Subcutaneous abdominal adipose tissue (tissue), 5 donors: ENCODE data around the gene BRI3BP.

Experiments
- H3K27ac ChIP-seq: one replicate; pipeline ENCODE4 v1.7.0; 2013; ENCODE audit warnings: low read depth, mild to moderate bottlenecking, inconsistent platforms, low read length, moderate library complexity
- H3K27me3 ChIP-seq, 5 donors: one replicate each; pipeline ENCODE4 v1.7.0; 2013; ENCODE audit warnings: low read length in 5 of 5, inconsistent platforms in 1 of 5; ENCODE audit not compliant: control insufficient read depth in 5 of 5, insufficient read depth in 4 of 5
- H3K36me3 ChIP-seq, 5 donors: one replicate each; pipeline ENCODE4 v1.7.0; 2013; ENCODE audit warnings: low read length in 5 of 5; ENCODE audit not compliant: control insufficient read depth in 5 of 5, insufficient read depth in 5 of 5
- H3K4me1 ChIP-seq, 5 donors: one replicate each; pipeline ENCODE4 v1.7.0; 2013; ENCODE audit warnings: low read length in 5 of 5, mild to moderate bottlenecking in 3 of 5, moderate library complexity in 1 of 5; ENCODE audit not compliant: control insufficient read depth in 5 of 5, insufficient read depth in 5 of 5
- H3K4me3 ChIP-seq, 5 donors: one replicate each; pipeline ENCODE4 v1.7.0; 2013; ENCODE audit warnings: low read length in 5 of 5, low read depth in 1 of 5
- H3K9ac ChIP-seq, 5 donors: one replicate each; pipeline ENCODE4 v1.7.0; 2013; ENCODE audit warnings: low read length in 5 of 5, mild to moderate bottlenecking in 4 of 5, moderate library complexity in 3 of 5
- H3K9me3 ChIP-seq, 5 donors: one replicate each; pipeline ENCODE4 v1.7.0; 2013; ENCODE audit warnings: low read length in 5 of 5; ENCODE audit not compliant: control insufficient read depth in 5 of 5
- donor health status: healthy.
- donor health status: healthy.
- donor health status: healthy.
- donor health status: healthy.
- donor health status: healthy.

Gene BRI3BP

DNA sequence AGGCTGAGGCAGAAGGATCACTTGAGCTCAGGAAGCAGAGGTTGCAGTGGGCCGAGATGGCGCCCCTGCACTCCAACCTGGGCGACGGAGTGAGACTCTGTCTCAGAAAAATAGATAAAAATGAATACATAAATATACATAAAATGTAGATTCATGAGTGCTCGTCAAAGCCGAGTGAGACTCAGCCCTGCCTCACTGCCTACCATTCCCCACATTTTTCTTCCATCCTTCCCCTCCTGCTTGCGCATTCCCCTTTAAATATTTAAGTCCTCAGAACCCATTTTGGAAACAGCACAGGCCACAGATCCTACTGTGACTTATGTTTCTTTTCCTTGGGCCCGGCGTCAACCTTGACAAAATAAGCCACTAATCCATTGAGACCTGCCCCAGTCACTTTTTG is 39.8 kb downstream of the BRI3BP start:
- H3K4me1 ChIP-seq = no peaks in the 10 kb centered on the region
- H3K9me3 ChIP-seq = peaks cover 0 to 5% (median 0%) of the 10 kb centered on the region in 5 donors
- H3K27ac ChIP-seq = no peak overlapping the region
- H3K9ac ChIP-seq = no peak overlapping the region
- no peak overlapping the region for H3K4me3 ChIP-seq
- no peaks in the 10 kb centered on the region for H3K27me3 ChIP-seq
- H3K36me3 ChIP-seq = no peaks in the 10 kb centered on the region

DNA sequence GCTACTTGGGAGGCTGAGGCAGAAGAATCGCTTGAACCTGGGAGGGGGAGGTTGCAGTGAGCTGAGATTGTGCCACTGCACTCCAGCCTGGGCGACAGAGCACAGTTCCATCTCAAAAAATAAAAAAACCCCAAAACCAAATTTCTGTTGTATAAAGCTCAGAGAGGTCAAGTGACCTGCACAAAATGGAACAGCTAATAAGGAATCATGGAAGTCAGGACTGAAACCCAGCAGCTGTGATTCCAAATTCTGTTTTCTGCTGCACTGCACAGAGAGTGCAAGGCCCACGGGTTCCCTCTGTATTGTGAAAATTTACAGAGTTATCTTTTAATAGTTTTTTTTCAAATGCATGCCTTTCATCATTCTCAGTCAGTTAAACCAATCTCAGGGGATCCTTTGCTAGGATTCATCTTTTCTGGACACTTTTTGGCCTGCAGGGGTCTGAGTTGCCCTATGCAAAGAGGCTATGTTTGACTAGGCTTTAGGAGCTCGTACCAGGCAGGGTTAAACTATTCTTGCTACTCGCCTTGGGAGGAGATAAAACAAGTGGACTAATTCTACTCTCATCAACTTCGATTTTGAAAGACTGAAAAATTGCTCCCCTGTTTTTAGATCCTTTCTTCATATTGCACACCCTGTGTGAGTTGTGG is 45.7 kb downstream of the BRI3BP start:
- H3K4me3 ChIP-seq = no peak overlapping the region
- H3K27me3 ChIP-seq = no peaks in the 10 kb centered on the region
- H3K9ac ChIP-seq = no peak overlapping the region

DNA sequence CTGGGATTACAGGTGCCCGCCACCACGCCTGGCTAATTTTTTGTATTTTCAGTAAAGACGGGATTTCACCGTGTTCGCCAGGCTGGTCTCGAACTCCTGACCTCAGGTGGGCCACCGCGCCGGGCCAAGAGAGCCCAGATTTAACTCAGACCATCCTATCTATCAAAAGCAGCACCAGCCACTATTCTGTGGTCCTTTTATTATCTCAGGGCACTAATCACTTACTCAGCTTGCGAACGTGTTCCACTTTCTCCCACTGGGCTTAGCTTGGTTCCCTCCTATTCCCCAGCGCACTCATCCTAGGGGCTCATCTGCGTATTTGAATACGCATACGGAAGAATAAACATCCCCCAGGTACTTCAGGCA is 55.6 kb downstream of the BRI3BP start:
- Histone ChIP-seq H3K36me3 (no peaks in the 10 kb centered on the region), H3K4me1 (peaks cover 2 to 14% (median 12%) of the 10 kb centered on the region in 5 donors), H3K9me3 (no peaks in the 10 kb centered on the region), H3K27me3 (no peaks in the 10 kb centered on the region), H3K4me3 (peak overlapping the region; percentile 65 to 88 (median 74)), H3K9ac (peak overlapping the region in 4 of 5 donors; percentile 43 to 80 (median 58)), H3K27ac (no peak overlapping the region)

More for the DNA sequence above, 45.7 kb downstream of the BRI3BP start:
- H3K4me1 ChIP-seq = peaks cover 0 to 4% (median 0%) of the 10 kb centered on the region in 5 donors
- peaks cover 0 to 5% (median 0%) of the 10 kb centered on the region in 5 donors for H3K9me3 ChIP-seq
- H3K36me3 ChIP-seq = no peaks in the 10 kb centered on the region
- no peak overlapping the region for H3K27ac ChIP-seq

- Histone ChIP-seq H3K27ac (no peak overlapping the region), H3K4me1 (peaks cover 2 to 16% (median 12%) of the 10 kb centered on the region in 5 donors), H3K9ac (no peak overlapping the region), H3K27me3 (no peaks in the 10 kb centered on the region), H3K4me3 (no peak overlapping the region), H3K9me3 (no peaks in the 10 kb centered on the region), H3K36me3 (no peaks in the 10 kb centered on the region)
Measured at GRCh38 chr12:125050446-125050845, 57.0 kb downstream of the BRI3BP start.

DNA sequence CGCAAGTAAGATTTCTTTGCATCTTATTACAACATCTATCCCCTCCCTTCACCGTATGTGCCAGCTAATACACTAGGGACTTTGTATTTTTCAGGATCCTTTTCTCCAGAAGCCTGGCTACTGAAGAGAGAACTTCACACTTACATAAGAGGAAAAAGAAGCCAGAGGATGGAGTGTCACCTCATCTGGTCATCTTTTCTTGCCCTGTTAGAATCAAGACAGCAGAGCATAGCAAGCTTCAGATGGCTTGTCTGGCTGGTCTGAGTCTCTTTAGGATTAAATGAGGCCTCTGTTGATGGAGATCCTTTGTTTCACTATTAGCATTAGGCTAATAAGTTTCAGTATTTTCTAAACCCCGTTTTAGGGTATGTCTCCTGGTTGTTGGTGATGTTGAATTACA is 57.4 kb downstream of the BRI3BP start:
- Histone ChIP-seq H3K4me1 (peaks cover 2 to 16% (median 12%) of the 10 kb centered on the region in 5 donors), H3K9ac (no peak overlapping the region), H3K36me3 (no peaks in the 10 kb centered on the region), H3K9me3 (no peaks in the 10 kb centered on the region), H3K27me3 (no peaks in the 10 kb centered on the region), H3K4me3 (no peak overlapping the region), H3K27ac (peak overlapping the region; percentile 6)

DNA sequence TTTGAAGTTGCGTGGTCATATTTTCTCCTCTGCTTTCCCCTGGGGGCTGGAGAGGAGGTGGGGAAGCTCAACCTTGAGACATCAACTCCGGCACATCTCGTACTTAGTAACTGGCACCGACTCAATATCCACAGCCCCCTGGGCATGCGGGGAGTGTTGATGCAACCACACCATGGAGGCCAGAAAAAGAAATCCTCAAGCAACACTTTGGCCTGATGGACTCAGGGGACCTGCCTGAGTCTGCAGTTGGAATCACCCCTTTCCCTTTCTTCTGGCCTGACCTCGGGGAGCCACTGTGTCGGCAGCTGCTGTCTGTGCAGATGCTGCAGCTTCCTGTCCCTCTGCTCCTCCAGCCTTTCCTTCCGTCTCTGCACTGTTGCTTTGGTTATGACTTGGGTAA is 60.4 kb downstream of the BRI3BP start:
- no peaks in the 10 kb centered on the region for H3K36me3 ChIP-seq
- H3K4me1 ChIP-seq = peaks cover 2 to 25% (median 16%) of the 10 kb centered on the region in 5 donors
- no peaks in the 10 kb centered on the region for H3K27me3 ChIP-seq
- no peak overlapping the region for H3K9ac ChIP-seq
- no peak overlapping the region for H3K27ac ChIP-seq
- H3K4me3 ChIP-seq = peak overlapping the region in 1 of 5 donors; percentile 35
- H3K9me3 ChIP-seq = no peaks in the 10 kb centered on the region

DNA sequence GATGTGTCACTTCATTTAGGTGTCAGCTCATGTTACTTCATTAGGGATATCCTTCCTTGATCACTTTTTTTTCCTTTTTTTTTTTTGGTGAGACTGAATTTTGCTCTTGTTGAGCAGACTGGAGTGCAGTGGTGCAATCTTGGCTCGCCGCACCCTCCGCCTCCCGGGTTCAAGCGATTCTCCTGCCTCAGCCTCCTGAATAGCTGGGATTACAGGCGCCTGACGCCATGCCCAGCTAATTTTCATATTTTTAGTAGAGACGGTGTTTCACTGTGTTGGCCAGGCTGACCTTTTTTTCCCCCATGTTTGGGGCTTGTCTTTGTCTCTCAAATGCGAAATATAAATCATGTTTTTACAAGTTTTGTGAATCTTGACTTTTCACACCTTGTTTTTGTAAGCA is 62.1 kb downstream of the BRI3BP start:
- H3K9me3 ChIP-seq = no peaks in the 10 kb centered on the region
- H3K4me1 ChIP-seq = peaks cover 2 to 16% (median 10%) of the 10 kb centered on the region in 5 donors
- H3K36me3 ChIP-seq = no peaks in the 10 kb centered on the region
- no peak overlapping the region for H3K27ac ChIP-seq
- no peaks in the 10 kb centered on the region for H3K27me3 ChIP-seq
- no peak overlapping the region for H3K9ac ChIP-seq
- H3K4me3 ChIP-seq = no peak overlapping the region

DNA sequence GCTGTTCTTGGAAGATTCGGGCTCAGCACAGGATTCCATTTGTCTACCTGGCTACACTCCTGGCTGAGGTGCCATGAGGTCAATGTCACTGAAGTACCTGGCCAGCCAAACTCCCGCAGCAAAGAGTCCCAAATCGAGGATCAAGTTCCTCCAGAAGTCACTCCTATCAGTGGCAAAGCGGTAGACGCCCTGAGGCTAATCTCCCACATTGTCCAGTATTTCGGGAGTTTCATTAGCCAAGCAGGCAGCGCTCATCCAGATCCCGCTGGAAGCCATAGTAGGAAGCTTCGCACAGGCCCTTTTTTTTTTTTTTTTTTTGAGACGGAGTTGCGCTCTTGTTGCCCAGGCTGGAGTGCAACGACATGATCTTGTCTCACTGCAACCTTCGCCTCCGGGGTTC is 62.9 kb downstream of the BRI3BP start:
- no peak overlapping the region for H3K27ac ChIP-seq
- H3K36me3 ChIP-seq = no peaks in the 10 kb centered on the region
- no peak overlapping the region for H3K9ac ChIP-seq
- no peaks in the 10 kb centered on the region for H3K27me3 ChIP-seq
- H3K9me3 ChIP-seq = no peaks in the 10 kb centered on the region
- no peak overlapping the region for H3K4me3 ChIP-seq
- H3K4me1 ChIP-seq = peaks cover 2 to 16% (median 7%) of the 10 kb centered on the region in 5 donors

GRCh38 chr12:125057708-125058107 is 64.3 kb downstream of the BRI3BP start:
- peaks cover 2 to 16% (median 7%) of the 10 kb centered on the region in 5 donors for H3K4me1 ChIP-seq
- peak overlapping the region; percentile 61 for H3K27ac ChIP-seq
- peak overlapping the region in 1 of 5 donors; percentile 71 for H3K9ac ChIP-seq
- no peaks in the 10 kb centered on the region for H3K27me3 ChIP-seq
- no peak overlapping the region for H3K4me3 ChIP-seq
- no peaks in the 10 kb centered on the region for H3K9me3 ChIP-seq
- no peaks in the 10 kb centered on the region for H3K36me3 ChIP-seq

DNA sequence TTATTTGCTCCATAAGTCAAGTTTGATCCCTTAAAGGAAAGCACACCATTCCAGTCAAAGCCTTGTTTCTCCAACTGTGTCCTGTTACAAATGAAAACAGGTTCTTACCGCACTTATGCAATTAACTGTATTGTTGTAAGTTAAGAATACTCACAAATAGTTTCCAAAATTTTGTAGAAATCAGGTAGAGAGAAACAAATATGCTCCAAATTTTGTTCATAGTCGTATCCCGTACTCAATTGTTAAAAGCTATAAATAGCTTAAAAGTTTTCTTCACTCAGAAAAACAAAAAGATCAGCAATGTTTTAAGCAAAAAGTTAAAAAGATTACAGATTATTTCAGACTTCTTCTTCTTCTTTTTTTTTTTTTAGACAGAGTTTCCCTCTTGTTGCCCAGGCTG is 67.8 kb downstream of the BRI3BP start:
- Histone ChIP-seq H3K9ac (no peak overlapping the region), H3K4me3 (no peak overlapping the region), H3K4me1 (peaks cover 0 to 25% (median 20%) of the 10 kb centered on the region in 5 donors), H3K27me3 (no peaks in the 10 kb centered on the region), H3K9me3 (no peaks in the 10 kb centered on the region), H3K36me3 (no peaks in the 10 kb centered on the region), H3K27ac (no peak overlapping the region)
